Measurements from ENCODE around the gene PDC.

PDC gene

GRCh38 chr1:186461014-186461413 is at the start of gene PDC:
PDC (minus strand) TSS chr1:186461114; CDS start chr1:186449459, 11,655 bp downstream.
- no peak for DNase-seq

GRCh38 chr1:186503190-186503589 is 42.3 kb upstream of the PDC start:
- DNase-seq: no peak

- DNase-seq: no peak
Observed at GRCh38 chr1:186502087-186502486, 41.2 kb upstream of the PDC start.

- no peak for DNase-seq
Observed at GRCh38 chr1:186500804-186501203, 39.9 kb upstream of the PDC start.

- DNase-seq: no peak
Observed at GRCh38 chr1:186499571-186499970, 38.7 kb upstream of the PDC start.

GRCh38 chr1:186498695-186499389 is 37.9 kb upstream of the PDC start:
- no peak for DNase-seq

GRCh38 chr1:186498071-186498470 is 37.2 kb upstream of the PDC start:
- DNase-seq: no peak

- DNase-seq: no peak
Observed at GRCh38 chr1:186497651-186498050, 36.7 kb upstream of the PDC start.

- no peak for DNase-seq
Observed at GRCh38 chr1:186496171-186496851, 35.4 kb upstream of the PDC start.

- DNase-seq: no peak
Observed at GRCh38 chr1:186494832-186495271, 33.9 kb upstream of the PDC start.

- no peak for DNase-seq
Observed at GRCh38 chr1:186492531-186493291, 31.8 kb upstream of the PDC start.

GRCh38 chr1:186491336-186491735 is 30.4 kb upstream of the PDC start:
- no peak for DNase-seq

- DNase-seq: no peak
Observed at GRCh38 chr1:186487163-186487562, 26.2 kb upstream of the PDC start.

GRCh38 chr1:186486061-186486460 is 25.1 kb upstream of the PDC start:
- no peak for DNase-seq

- no peak for DNase-seq
Observed at GRCh38 chr1:186483561-186483960, 22.6 kb upstream of the PDC start.

- peak; percentile 27 for DNase-seq
Observed at GRCh38 chr1:186482661-186483255, 21.8 kb upstream of the PDC start.

- no peak for DNase-seq
Observed at GRCh38 chr1:186481303-186481888, 20.5 kb upstream of the PDC start.

- DNase-seq: no peak
Observed at GRCh38 chr1:186479162-186479561, 18.2 kb upstream of the PDC start.

GRCh38 chr1:186476264-186477040 is 15.5 kb upstream of the PDC start:
- DNase-seq: no peak

- DNase-seq: no peak
Observed at GRCh38 chr1:186474208-186474607, 13.3 kb upstream of the PDC start.

- DNase-seq: no peak
Observed at GRCh38 chr1:186473047-186473446, 12.1 kb upstream of the PDC start.

GRCh38 chr1:186465946-186466345 is 5.0 kb upstream of the PDC start:
- no peak for DNase-seq
